COLO668 (cell line): ENCODE data around the gene ENTPD3.

Experiments
- DNase-seq: peaks from one replicate; lab custom pipeline; 2025; ENCODE audit not compliant: unreplicated experiment; lab: John Stamatoyannopoulos, UW

The ENTPD3 gene

GRCh38 chr3:40387001-40387894 lies at the start of gene ENTPD3:
TSS of gene ENTPD3 (plus strand) at chr3:40387184. CDS start at chr3:40388058, 874 bp downstream.
- peak; percentile 39 for DNase-seq

GRCh38 chr3:40339871-40340270 lies 47.1 kb upstream of the ENTPD3 start:
- no peak for DNase-seq

- no peak for DNase-seq
These were observed 46.3 kb upstream of the ENTPD3 start for GRCh38 chr3:40340541-40341170.

GRCh38 chr3:40341671-40342070 lies 45.3 kb upstream of the ENTPD3 start:
- DNase-seq, result no peak

GRCh38 chr3:40350529-40350928 lies 36.5 kb upstream of the ENTPD3 start:
- DNase-seq, result no peak

- no peak for DNase-seq
These were observed 31.6 kb upstream of the ENTPD3 start for GRCh38 chr3:40355410-40355809.

GRCh38 chr3:40358454-40358853 lies 28.5 kb upstream of the ENTPD3 start:
- no peak for DNase-seq

- no peak for DNase-seq
These were observed 23.3 kb upstream of the ENTPD3 start for GRCh38 chr3:40363674-40364073.

GRCh38 chr3:40366203-40367162 lies 20.5 kb upstream of the ENTPD3 start:
- DNase-seq, result no peak

GRCh38 chr3:40369716-40370115 lies 17.3 kb upstream of the ENTPD3 start:
- no peak for DNase-seq

GRCh38 chr3:40377822-40378221 lies 9.2 kb upstream of the ENTPD3 start:
- no peak for DNase-seq

GRCh38 chr3:40379674-40380306 lies 7.2 kb upstream of the ENTPD3 start:
- DNase-seq, result no peak

GRCh38 chr3:40381904-40382616 lies 4.9 kb upstream of the ENTPD3 start:
- DNase-seq, result no peak

- DNase-seq, result no peak
These were observed 4.4 kb upstream of the ENTPD3 start for GRCh38 chr3:40382617-40382979.

- no peak for DNase-seq
These were observed 771 bp upstream of the ENTPD3 start for GRCh38 chr3:40386213-40386612.

GRCh38 chr3:40387895-40388254 lies 891 bp downstream of the ENTPD3 start:
- DNase-seq, result peak; percentile 9

- DNase-seq, result no peak
These were observed 9.4 kb downstream of the ENTPD3 start for GRCh38 chr3:40396406-40396805.

GRCh38 chr3:40397129-40397528 lies 10.1 kb downstream of the ENTPD3 start:
- no peak for DNase-seq

- DNase-seq, result no peak
These were observed 10.9 kb downstream of the ENTPD3 start for GRCh38 chr3:40397912-40398311.

- no peak for DNase-seq
These were observed 11.4 kb downstream of the ENTPD3 start for GRCh38 chr3:40398346-40398745.
